Measurements from ENCODE around the gene CELA2B. TPM values are rescaled to one million over a fixed set of nuclear protein-coding genes. Genes with fewer than 3 reads are reported as not detected.

The CELA2B gene
- total and polyA plus RNA-seq, 9 of the 15 experiments (the other 6 are each of a cell fraction or from before 2014, with no cell fraction given) = 0.25 to 2.1 (median 0.38) TPM; not detected in 5

GRCh38 chr1:15454256-15454655 lies 21.6 kb upstream of the CELA2B start (continued):
- 0 out of 2 replicates have a peak, but pooled peaks have one; percentile 14 for TF ChIP-seq ZBTB40 (IDR thresholded peaks at IDR 0.05)
- no peak for TF ChIP-seq ZBTB40 (CRISPR knock-in tag; IDR thresholded peaks at IDR 0.05)
- peak; percentile 78 for TF ChIP-seq FOSL1 (tag; conservative IDR thresholded peaks at IDR 0.05)
- TF ChIP-seq ZNF589 (CRISPR knock-in tag; IDR thresholded peaks at IDR 0.05; ENCODE audit: low read depth) = no peak
- TF ChIP-seq ZNF444 (CRISPR knock-in tag; IDR thresholded peaks at IDR 0.05) = no peak
